Right atrium auricular region (tissue), 2 donors: ENCODE measurements around the gene USF1. TPM values are rescaled to one million over a fixed set of nuclear protein-coding genes. Genes with fewer than 3 reads are reported as not detected.

Experiments used
- DNase-seq: peaks from one replicate; pipeline ENCODE4 v3.0.0-alpha.2; 2019; ENCODE audit warnings: low spot score
- H3K27ac ChIP-seq, 2 donors: fragments of 200-600 bp; sonication (generic); 1 replicate in 1 of 2; 2 replicates in 1 of 2; pipeline ENCODE4 v1.5.1; 2016 to 2019
- H3K27me3 ChIP-seq, 2 donors: fragments of 200-600 bp; sonication (generic); one replicate each; pipeline versions ENCODE4 v1.5.1 to v1.6.0; 2017 to 2019
- H3K36me3 ChIP-seq: fragments of 200-600 bp; sonication (generic); one replicate; pipeline ENCODE4 v1.5.1; 2016
- H3K4me1 ChIP-seq, 2 donors: fragments of 200-600 bp; sonication (generic); one replicate each; pipeline versions ENCODE4 v1.5.1 to v1.6.0; 2017 to 2019
- H3K4me3 ChIP-seq, 2 donors: fragments of 200-600 bp; sonication (generic); 1 replicate in 1 of 2; 2 replicates in 1 of 2; pipeline ENCODE4 v1.5.1; 2017 to 2019; ENCODE audit warnings: mild to moderate bottlenecking in 1 of 2, moderate library complexity in 1 of 2
- H3K9me3 ChIP-seq, 2 donors: fragments of 200-600 bp; sonication (generic); one replicate each; pipeline ENCODE4 v1.5.1; 2019
- total RNA-seq, 2 donors: library from RNA; depleted of rRNA; stranded (reverse); fragments of >200 nt; gene quantifications; one replicate each; pipeline ENCODE4 v1.1.0, GENCODE V29; 2016
- TF ChIP-seq, protein P1 (sequence below), 2 donors: fragments of 200-600 bp; sonication (generic); IDR thresholded peaks; one replicate each; pipeline ENCODE4 v1.5.1; 2019; ENCODE audit warnings: antibody characterized with exemption in 2 of 2

Gene USF1
- total RNA-seq, 2 donors from 2014 or later, result 21.7 to 25.5 TPM

DNA sequence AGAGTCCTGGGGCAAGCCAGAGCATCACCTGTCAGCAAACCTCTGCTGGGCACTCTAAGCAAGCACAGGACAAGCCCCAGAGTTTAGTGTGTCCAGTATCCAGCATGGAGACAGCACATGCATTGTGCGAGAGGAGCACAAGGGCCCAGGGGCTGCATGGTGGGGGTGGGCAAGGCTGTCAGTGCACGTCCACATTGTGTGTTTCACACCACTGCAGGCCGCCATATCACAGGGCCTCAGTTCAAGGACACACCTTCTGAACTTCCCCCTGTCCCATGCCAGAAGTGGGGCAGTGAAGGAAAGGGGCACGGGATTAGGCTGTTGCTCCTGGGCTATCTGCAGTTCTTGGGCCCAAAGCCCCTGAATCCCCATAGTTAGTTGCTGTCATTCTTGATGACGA, 6.2 kb downstream of the USF1 start:
- TF ChIP-seq, protein P1, sequence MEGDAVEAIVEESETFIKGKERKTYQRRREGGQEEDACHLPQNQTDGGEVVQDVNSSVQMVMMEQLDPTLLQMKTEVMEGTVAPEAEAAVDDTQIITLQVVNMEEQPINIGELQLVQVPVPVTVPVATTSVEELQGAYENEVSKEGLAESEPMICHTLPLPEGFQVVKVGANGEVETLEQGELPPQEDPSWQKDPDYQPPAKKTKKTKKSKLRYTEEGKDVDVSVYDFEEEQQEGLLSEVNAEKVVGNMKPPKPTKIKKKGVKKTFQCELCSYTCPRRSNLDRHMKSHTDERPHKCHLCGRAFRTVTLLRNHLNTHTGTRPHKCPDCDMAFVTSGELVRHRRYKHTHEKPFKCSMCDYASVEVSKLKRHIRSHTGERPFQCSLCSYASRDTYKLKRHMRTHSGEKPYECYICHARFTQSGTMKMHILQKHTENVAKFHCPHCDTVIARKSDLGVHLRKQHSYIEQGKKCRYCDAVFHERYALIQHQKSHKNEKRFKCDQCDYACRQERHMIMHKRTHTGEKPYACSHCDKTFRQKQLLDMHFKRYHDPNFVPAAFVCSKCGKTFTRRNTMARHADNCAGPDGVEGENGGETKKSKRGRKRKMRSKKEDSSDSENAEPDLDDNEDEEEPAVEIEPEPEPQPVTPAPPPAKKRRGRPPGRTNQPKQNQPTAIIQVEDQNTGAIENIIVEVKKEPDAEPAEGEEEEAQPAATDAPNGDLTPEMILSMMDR (IDR thresholded peaks at IDR 0.05), result no peak
- DNase-seq, result no peak
- H3K36me3 ChIP-seq, result peaks cover 41% of the 10 kb centered on the region
- H3K27ac ChIP-seq, result no peak overlapping the region
- no peak overlapping the region for H3K4me3 ChIP-seq
- no peaks in the 10 kb centered on the region for H3K9me3 ChIP-seq
- no peaks in the 10 kb centered on the region for H3K27me3 ChIP-seq
- peaks cover 0 to 22% of the 10 kb centered on the region in 2 donors for H3K4me1 ChIP-seq

DNA sequence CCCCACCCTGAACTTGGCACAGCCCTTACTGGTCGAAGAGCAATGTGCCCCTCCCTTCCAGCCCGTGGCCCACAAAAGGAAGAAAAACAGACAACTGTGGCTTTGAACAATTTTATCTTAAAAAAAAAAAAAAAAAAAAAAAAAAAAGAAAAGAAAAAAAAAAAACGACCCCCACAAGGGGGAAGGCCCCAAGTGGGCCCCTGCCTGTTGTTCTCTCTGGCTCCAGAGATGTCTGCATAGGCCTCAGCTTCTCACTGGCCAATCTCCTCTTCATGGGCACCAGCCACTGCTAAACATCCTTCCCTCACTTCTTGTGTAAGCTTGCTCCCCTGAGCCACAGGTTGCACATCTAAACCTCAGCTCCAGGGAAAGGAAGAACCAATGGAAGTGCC, 6.6 kb downstream of the USF1 start:
- TF ChIP-seq, protein P1 (IDR thresholded peaks at IDR 0.05), result no peak
- peaks cover 0 to 18% of the 10 kb centered on the region in 2 donors for H3K4me1 ChIP-seq

DNA sequence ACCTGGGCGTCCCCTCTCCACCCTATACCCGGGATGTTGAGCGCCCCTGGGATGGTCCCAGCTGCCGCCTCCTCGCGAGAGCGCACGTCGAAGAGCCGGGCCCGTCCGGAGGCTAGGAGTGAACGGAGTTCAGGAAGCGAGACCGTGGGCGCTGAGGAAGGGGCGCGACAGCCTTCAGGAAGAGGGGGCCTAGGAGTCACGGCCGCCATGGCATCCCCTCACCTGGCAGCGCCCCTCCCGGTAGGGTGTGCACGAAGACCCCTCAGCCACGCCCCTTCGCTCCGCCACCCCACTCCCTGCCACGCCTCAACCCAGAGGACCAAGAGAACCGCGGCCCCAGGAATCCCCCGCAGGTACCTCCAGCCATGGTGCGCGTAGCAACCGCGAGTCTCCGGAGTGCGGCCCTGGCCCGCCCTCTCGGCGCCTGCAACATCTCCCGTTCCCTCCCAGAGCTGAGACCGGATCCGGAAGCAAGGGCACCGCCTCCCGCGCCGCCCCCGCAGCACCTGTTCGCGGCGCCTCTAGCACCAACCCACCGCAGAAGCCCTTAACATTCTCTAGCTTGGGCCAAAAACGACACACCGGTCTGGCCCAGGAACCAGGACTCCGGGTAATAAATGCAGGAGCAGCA, 7.1 kb downstream of the USF1 start, which contains the start of gene TSTD1:
Gene TSTD1 (minus strand): TSS at position 442 of the 631 bp plus-strand sequence. CDS start 75 bp downstream, at position 367.
- no peaks in the 10 kb centered on the region for H3K27me3 ChIP-seq
- peaks cover 41% of the 10 kb centered on the region for H3K36me3 ChIP-seq
- H3K4me1 ChIP-seq, result peaks cover 0 to 13% of the 10 kb centered on the region in 2 donors
- peak within 1 kb of the TSS; percentile 58 to 64 for H3K4me3 ChIP-seq
- TF ChIP-seq, protein P1 (IDR thresholded peaks at IDR 0.05), result no peak
- no peak within 1 kb of the TSS for H3K27ac ChIP-seq
- H3K9me3 ChIP-seq, result no peaks in the 10 kb centered on the region
- DNase-seq, result no peak

More for the DNA sequence above, 6.6 kb downstream of the USF1 start:
- no peaks in the 10 kb centered on the region for H3K27me3 ChIP-seq
- peak overlapping the region; percentile 58 to 64 for H3K4me3 ChIP-seq
- peaks cover 41% of the 10 kb centered on the region for H3K36me3 ChIP-seq
- DNase-seq, result no peak
- no peak overlapping the region for H3K27ac ChIP-seq
- no peaks in the 10 kb centered on the region for H3K9me3 ChIP-seq

DNA sequence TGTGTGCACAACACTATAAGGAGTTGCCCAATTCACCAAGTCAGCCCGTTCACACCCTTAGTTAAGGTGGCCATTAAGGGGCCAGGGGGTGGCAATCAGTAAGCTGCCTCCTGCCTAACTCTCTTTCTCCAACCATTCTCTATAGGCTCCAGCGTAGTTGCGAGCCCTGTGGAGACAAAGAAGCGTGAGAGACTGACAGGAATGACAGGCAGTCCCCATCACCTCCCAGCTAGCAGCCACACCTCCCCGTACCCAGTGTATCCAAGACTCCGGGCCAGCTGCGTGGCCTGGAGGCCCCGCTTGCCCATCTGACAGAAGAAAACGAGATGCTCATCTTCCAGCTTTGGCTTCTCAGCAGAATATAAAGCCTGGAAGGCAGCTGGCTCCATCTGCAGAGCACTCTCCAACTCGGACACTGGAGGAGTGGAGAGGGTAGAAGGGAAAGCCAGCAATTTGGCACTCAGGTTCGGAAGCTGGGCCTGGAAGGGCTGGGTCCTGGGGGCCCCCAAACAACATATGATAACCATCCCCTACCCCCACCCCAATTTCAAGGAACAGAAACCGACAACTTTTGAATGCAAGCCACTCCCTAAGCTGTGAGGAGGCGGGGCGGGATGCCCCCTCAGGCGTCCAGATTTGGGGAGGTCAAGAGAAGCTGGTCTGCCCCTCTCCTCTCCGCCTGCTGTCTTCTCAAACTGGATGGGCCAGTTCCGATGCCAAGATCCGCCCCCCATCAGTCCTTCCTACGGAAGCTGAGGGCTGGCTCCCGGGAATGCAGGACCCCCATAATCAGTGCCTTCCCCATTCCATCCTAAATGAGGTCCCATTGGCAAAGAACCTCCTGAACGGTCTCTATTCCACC, 7.9 kb downstream of the USF1 start:
- Histone ChIP-seq H3K4me1 (peaks cover 0 to 11% of the 10 kb centered on the region in 2 donors), H3K9me3 (no peaks in the 10 kb centered on the region), H3K4me3 (peak overlapping the region; percentile 58 to 64), H3K27ac (no peak overlapping the region), H3K27me3 (no peaks in the 10 kb centered on the region), H3K36me3 (peaks cover 36% of the 10 kb centered on the region)
- TF ChIP-seq, protein P1 (IDR thresholded peaks at IDR 0.05), result no peak
- no peak for DNase-seq

DNA sequence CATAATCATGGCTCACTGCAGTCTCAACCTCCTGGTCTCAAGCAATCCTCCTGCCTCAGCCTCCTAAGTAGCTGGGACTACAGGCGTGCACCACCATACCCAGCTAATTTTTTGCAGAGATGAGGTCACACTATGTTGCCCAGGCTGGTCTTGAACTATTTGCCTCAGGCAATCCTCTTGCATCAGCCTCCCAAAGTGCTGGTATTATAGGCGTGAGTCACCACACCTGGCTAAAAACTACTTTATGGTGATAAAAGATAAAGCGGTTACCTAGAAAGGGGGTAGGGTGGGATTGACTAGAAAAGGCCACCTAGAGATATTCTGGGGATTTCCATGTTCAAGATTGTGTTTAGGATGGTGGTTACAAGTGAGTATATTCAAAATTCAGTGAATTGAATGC, 12.0 kb downstream of the USF1 start:
- Histone ChIP-seq H3K9me3 (no peaks in the 10 kb centered on the region), H3K27ac (no peak overlapping the region), H3K27me3 (no peaks in the 10 kb centered on the region), H3K4me1 (peaks cover 0 to 15% of the 10 kb centered on the region in 2 donors), H3K4me3 (no peak overlapping the region), H3K36me3 (no peaks in the 10 kb centered on the region)
- no peak for DNase-seq
- TF ChIP-seq, protein P1 (IDR thresholded peaks at IDR 0.05), result no peak
